NCI-H2029 treated with DMSO at 0.1 percent for 48 hours (cell line): ENCODE results near the gene NSL1.

Experiments
- DNase-seq: peaks from one replicate; lab custom pipeline; 2025; lab: John Stamatoyannopoulos, UW

The NSL1 gene

GRCh38 chr1:212685429-212685828 lies 106.1 kb downstream of the NSL1 start:
- DNase-seq: no peak

GRCh38 chr1:212684521-212685090 lies 107.0 kb downstream of the NSL1 start:
- no peak for DNase-seq

GRCh38 chr1:212684076-212684475 lies 107.5 kb downstream of the NSL1 start:
- DNase-seq: no peak

DNA sequence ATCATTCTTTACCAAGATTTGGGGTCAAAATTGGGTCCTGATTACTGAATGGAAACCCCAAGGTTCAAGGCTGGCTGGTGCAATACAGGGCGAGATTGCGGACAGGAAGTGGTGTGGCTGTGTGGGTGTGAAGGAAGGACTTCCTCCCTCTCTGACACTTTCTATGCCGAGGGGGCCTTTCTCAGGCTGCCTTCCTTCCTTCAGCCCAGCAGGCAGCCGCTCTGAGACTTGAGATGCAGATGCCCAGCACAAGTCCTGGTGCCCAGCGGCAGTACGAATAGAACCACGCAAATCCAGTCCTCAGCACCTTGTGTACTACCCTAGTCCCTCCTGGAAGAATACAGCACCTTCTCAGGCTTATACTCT lies 108.2 kb downstream of the NSL1 start:
- DNase-seq: no peak

DNA sequence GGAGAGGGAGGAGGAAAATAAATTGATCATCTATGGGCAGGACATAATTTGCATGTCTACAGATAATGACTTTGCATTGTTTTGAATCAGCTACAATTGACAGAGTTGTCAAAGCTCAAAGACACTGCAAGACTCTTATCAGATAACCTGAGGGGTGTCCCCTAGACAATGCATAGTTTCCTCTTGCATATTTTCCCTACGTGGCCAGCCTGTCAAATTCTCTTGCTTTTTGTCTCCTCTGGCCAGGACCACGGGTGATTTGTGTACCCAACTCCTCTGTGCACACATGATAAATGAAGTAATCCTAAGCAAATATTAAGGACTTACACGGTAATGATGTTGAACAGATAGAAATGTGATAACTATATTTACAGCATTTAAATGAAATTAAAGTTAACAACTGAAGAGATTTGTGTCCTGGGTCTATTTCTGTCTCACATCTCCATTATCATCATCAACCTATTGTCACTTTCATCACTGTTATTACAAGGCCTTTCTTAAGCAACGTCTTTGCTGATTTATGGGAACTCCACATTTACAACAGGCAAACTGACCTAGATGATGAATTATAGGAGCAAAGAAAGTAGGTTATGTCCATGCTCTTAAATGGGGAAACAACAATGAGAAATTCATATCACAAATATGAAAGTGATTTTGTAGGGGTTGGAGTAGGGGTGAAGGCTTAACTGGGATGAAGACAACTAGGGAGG lies 110.7 kb downstream of the NSL1 start:
- no peak for DNase-seq

- no peak for DNase-seq
Measured at GRCh38 chr1:212678456-212679410, 112.8 kb downstream of the NSL1 start.

DNA sequence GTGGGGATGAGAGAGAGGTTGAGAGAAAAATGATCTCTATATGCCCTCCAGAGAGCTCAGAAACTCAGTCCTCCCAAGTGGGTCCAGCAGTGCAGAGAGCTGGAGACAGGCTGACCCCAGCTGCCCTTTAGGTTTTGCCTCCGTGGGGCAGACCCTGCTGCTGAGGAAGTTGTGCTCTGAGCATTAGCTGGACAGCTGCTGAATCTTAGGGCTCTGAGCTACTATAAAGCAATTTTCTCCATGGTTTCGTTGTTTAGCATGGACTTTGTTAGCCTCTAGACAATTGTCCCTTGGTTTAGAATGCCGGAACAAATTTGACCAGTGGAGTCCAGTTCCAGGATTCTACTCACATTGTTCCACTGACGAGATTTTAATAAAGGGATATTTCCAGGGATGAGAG lies 114.0 kb downstream of the NSL1 start:
- DNase-seq: no peak

GRCh38 chr1:212677136-212677535 lies 114.4 kb downstream of the NSL1 start:
- DNase-seq: no peak
